Thyroid gland (tissue), 4 donors: ENCODE data around the gene SEMA4G. TPM values are rescaled to one million over a fixed set of nuclear protein-coding genes. Genes with fewer than 3 reads are reported as not detected.

Experiments used
- DNase-seq, 2 donors: peaks; one replicate each; pipeline ENCODE4 v3.0.0-alpha.2; 2019
- H3K27ac ChIP-seq, 3 donors: fragments of 200-600 bp; sonication (generic); 1 replicate in 2 of 3; 2 replicates in 1 of 3; pipeline ENCODE4 v1.5.1; 2016 to 2019; ENCODE audit warnings: mild to moderate bottlenecking in 1 of 3, moderate library complexity in 1 of 3
- H3K27me3 ChIP-seq: fragments of 200-600 bp; sonication (generic); one replicate; pipeline ENCODE4 v1.5.1; 2019
- H3K36me3 ChIP-seq, 2 donors: fragments of 200-600 bp; sonication (generic); one replicate each; pipeline ENCODE4 v1.5.1; 2016 to 2019
- H3K4me1 ChIP-seq, 2 donors: fragments of 200-600 bp; sonication (generic); one replicate each; pipeline ENCODE4 v1.5.1; 2017 to 2019
- H3K4me3 ChIP-seq, 3 donors: fragments of 200-600 bp; sonication (generic); replicated peaks in 1 of 3; 1 replicate in 2 of 3; 2 replicates in 1 of 3; pipeline ENCODE4 v1.5.1; 2016; ENCODE audit warnings: mild to moderate bottlenecking in 1 of 3
- H3K9me3 ChIP-seq: fragments of 200-600 bp; sonication (generic); one replicate; pipeline ENCODE4 v1.5.1; 2017
- POLR2A ChIP-seq, 2 donors: fragments of 450-650 bp; IDR thresholded peaks; one replicate each; pipeline ENCODE4 v1.6.1; 2017; ENCODE audit warnings: antibody characterized with exemption in 2 of 2, mild to moderate bottlenecking in 2 of 2, moderate library complexity in 1 of 2
- WGBS, 2 donors: methylation state at CpG; one replicate each; pipeline ENCODE4 v1.1.5; 2017; 5-methylcytosine and 5-hydroxymethylcytosine counted together
- intact Hi-C: fragments of 100-400 bp; cut with DNase I; formaldehyde crosslinking; loops from one replicate; pipeline ENCODE4 v1.15.1; 2023
- total RNA-seq, 4 donors: library from RNA; depleted of rRNA; stranded (reverse); fragments of >200 nt; gene quantifications; one replicate each; pipeline ENCODE4 v1.2.3, GENCODE V29; 2016
- TF ChIP-seq, protein P1 (sequence below), 6 experiments: fragments of 200-600 bp in 3 of 6; fragments of 450-650 bp in 3 of 6; sonication (generic) in 3 of 6; IDR thresholded peaks; one replicate each; pipeline ENCODE4 v1.5.1; 2016 to 2019; ENCODE audit warnings: antibody characterized with exemption in 6 of 6, mild to moderate bottlenecking in 2 of 6, inconsistent platforms in 1 of 6, moderate library complexity in 1 of 6

SEMA4G gene
- total RNA-seq, 4 donors from 2014 or later = 8.7 to 13.3 (median 9.8) TPM

DNA sequence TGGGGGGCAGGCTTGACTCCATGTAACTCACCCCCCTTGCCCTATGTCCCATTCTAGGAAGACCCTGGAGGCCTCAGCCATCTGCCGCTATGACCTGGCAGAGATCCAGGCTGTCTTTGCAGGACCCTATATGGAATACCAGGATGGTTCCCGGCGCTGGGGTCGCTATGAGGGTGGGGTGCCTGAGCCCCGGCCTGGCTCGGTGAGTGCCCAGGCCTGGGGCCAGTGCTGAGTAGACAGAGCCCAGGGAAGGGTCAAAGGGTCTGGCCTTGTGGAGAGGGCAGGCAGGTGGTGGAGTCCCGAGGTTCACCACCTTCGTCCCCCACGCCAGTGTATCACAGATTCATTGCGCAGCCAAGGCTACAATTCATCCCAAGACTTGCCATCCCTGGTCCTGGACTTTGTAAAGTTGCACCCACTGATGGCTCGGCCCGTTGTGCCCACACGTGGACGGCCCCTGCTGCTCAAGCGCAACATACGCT is 10.5 kb downstream of the SEMA4G start:
- Histone ChIP-seq H3K36me3 (peaks cover 13 to 16% of the 10 kb centered on the region in 2 donors), H3K4me1 (no peaks in the 10 kb centered on the region), H3K27me3 (no peaks in the 10 kb centered on the region), H3K9me3 (no peaks in the 10 kb centered on the region), H3K27ac (no peak overlapping the region), H3K4me3 (no peak overlapping the region)
- 94 to 98% methylated on average over 11 to 16 of the region's 16 CpGs for WGBS, 2 donors
- TF ChIP-seq, protein P1, sequence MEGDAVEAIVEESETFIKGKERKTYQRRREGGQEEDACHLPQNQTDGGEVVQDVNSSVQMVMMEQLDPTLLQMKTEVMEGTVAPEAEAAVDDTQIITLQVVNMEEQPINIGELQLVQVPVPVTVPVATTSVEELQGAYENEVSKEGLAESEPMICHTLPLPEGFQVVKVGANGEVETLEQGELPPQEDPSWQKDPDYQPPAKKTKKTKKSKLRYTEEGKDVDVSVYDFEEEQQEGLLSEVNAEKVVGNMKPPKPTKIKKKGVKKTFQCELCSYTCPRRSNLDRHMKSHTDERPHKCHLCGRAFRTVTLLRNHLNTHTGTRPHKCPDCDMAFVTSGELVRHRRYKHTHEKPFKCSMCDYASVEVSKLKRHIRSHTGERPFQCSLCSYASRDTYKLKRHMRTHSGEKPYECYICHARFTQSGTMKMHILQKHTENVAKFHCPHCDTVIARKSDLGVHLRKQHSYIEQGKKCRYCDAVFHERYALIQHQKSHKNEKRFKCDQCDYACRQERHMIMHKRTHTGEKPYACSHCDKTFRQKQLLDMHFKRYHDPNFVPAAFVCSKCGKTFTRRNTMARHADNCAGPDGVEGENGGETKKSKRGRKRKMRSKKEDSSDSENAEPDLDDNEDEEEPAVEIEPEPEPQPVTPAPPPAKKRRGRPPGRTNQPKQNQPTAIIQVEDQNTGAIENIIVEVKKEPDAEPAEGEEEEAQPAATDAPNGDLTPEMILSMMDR (IDR thresholded peaks at IDR 0.05) = no peak
- TF ChIP-seq POLR2A (IDR thresholded peaks at IDR 0.05) = no peak
- no peak for DNase-seq
- intact Hi-C loops = no loop called here

GRCh38 chr10:100980311-100980710 is 11.0 kb downstream of the SEMA4G start:
- no peak overlapping the region for H3K27ac ChIP-seq
- no peaks in the 10 kb centered on the region for H3K9me3 ChIP-seq
- DNase-seq = no peak
- no peak overlapping the region for H3K4me3 ChIP-seq
- H3K36me3 ChIP-seq = peaks cover 13 to 16% of the 10 kb centered on the region in 2 donors
- peaks cover 0 to under 1% of the 10 kb centered on the region in 2 donors for H3K4me1 ChIP-seq
- no peak for TF ChIP-seq POLR2A (IDR thresholded peaks at IDR 0.05)
- TF ChIP-seq, protein P1 (IDR thresholded peaks at IDR 0.05) = no peak
- intact Hi-C loops = no loop called here
- 100% methylated on average over 1 to 2 of the region's 2 CpGs for WGBS, 2 donors
- H3K27me3 ChIP-seq = no peaks in the 10 kb centered on the region

GRCh38 chr10:100980711-100981110 is 11.4 kb downstream of the SEMA4G start:
- 95 to 98% methylated on average over 6 to 7 of the region's 7 CpGs for WGBS, 2 donors
- TF ChIP-seq, protein P1 (IDR thresholded peaks at IDR 0.05) = no peak
- TF ChIP-seq POLR2A (IDR thresholded peaks at IDR 0.05) = no peak
- no peak for DNase-seq

GRCh38 chr10:100981178-100981772 is 12.0 kb downstream of the SEMA4G start:
- no peak for TF ChIP-seq POLR2A (IDR thresholded peaks at IDR 0.05)
- TF ChIP-seq, protein P1 (IDR thresholded peaks at IDR 0.05) = no peak
- DNase-seq = no peak
- intact Hi-C loops = no loop called here
- H3K9me3 ChIP-seq = no peaks in the 10 kb centered on the region
- no peak overlapping the region for H3K4me3 ChIP-seq
- 91 to 97% methylated on average over 5 of the region's 5 CpGs for WGBS, 2 donors
- no peaks in the 10 kb centered on the region for H3K27me3 ChIP-seq
- no peak overlapping the region for H3K27ac ChIP-seq
- peaks cover 4 to 10% of the 10 kb centered on the region in 2 donors for H3K4me1 ChIP-seq
- peaks cover 13 to 16% of the 10 kb centered on the region in 2 donors for H3K36me3 ChIP-seq

More at GRCh38 chr10:100980711-100981110, 11.4 kb downstream of the SEMA4G start:
- peaks cover 13 to 16% of the 10 kb centered on the region in 2 donors for H3K36me3 ChIP-seq
- H3K27me3 ChIP-seq = no peaks in the 10 kb centered on the region
- H3K4me1 ChIP-seq = peaks cover 0 to 4% of the 10 kb centered on the region in 2 donors
- intact Hi-C loops = no loop called here
- no peak overlapping the region for H3K4me3 ChIP-seq
- no peak overlapping the region for H3K27ac ChIP-seq
- no peaks in the 10 kb centered on the region for H3K9me3 ChIP-seq
